ENCODE results near the gene FBXO21. TPM values are rescaled to one million over a fixed set of nuclear protein-coding genes. Genes with fewer than 3 reads are reported as not detected.
A peak's percentile ranks its signal among the peaks of the same experiment; 100 is the strongest.

Gene FBXO21
- total RNA-seq, 1 experiment from 2014 or later: 60.6 TPM

- no peak for DNase-seq (ENCODE audit: low read depth)
Observed at GRCh38 chr12:117166107-117166506, 24.2 kb downstream of the FBXO21 start.

- no peak for DNase-seq (ENCODE audit: low read depth)
Observed at GRCh38 chr12:117165342-117165741, 24.9 kb downstream of the FBXO21 start.

- DNase-seq (ENCODE audit: low read depth): no peak
Observed at GRCh38 chr12:117162633-117163032, 27.6 kb downstream of the FBXO21 start.

GRCh38 chr12:117162167-117162539, 28.1 kb downstream of the FBXO21 start:
- no peak for DNase-seq (ENCODE audit: low read depth)

- no peak for DNase-seq (ENCODE audit: low read depth)
Observed at GRCh38 chr12:117161460-117162166, 28.7 kb downstream of the FBXO21 start.

DNA sequence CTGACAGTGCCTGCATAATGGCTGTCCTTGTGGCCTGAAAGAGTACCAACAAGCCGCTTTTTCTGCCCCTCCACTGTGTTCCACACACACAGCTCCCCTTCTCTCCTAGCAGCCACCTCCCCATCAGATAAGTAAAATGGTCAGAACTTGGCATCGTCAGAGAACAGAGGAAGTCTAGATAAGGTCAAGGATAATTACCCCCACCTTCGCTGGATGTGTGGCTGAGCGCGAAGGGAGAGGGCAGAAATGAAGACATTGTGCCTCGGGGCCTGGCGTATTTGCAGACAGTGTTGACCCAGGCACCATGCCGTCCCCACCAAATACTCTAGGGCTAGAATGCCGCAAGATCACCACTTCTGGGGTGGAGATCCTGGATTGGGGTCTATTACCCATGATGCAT, 30.6 kb downstream of the FBXO21 start:
- no peak for DNase-seq (ENCODE audit: low read depth)

DNA sequence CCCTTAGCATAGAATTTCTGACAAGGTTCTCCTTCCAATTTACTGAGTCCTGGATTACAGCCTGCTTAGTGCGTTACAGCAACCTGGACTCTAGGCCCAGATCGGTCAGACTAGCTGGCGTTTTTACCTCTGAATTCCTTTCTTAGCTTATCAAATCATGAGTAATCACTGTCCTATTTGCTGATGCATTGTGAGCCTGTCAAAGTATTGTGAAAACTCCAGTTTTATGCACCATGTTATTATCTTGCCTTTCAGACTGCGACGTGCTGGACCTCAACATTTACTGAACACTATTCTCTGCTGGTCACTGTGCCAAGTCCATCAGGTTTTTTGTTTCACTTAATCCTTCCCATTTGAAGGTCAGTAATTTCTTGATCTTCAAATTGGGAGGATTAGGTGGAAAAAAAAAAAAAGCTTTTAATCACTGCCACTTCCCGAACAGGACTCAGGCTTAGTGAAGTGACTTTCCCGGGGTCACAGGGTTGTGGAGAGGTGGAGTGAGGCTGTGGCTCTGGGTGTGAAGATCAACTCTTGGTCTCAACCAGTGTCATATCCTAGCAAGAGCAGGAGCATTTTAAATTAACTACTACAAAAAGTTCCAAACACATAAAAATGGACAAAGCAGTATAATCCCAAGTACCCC, 31.2 kb downstream of the FBXO21 start:
- no peak for DNase-seq (ENCODE audit: low read depth)

DNA sequence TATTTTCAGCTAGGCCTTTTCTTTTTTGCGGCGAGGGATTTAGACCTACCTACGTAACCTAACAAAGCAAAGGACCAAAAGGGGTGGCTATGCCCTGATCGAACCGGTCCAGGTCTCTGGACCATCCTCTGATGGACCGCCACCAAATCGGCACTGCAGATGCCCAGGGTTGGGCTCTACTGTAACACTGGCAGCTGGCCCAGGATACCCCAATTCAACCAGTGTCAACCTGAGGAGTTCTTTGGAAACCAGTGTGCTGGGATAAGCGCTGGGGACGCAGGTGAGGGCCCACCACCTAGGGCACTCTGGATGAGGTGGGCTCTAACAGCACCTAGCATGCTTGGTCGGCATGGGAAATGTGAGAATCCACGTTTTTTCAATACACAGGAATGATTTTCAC, 32.2 kb downstream of the FBXO21 start:
- no peak for DNase-seq (ENCODE audit: low read depth)

GRCh38 chr12:117155278-117156060, 34.8 kb downstream of the FBXO21 start:
- peak; percentile 70 for DNase-seq (ENCODE audit: low read depth)

- no peak for DNase-seq (ENCODE audit: low read depth)
Observed at GRCh38 chr12:117152793-117153775, 37.2 kb downstream of the FBXO21 start.

DNA sequence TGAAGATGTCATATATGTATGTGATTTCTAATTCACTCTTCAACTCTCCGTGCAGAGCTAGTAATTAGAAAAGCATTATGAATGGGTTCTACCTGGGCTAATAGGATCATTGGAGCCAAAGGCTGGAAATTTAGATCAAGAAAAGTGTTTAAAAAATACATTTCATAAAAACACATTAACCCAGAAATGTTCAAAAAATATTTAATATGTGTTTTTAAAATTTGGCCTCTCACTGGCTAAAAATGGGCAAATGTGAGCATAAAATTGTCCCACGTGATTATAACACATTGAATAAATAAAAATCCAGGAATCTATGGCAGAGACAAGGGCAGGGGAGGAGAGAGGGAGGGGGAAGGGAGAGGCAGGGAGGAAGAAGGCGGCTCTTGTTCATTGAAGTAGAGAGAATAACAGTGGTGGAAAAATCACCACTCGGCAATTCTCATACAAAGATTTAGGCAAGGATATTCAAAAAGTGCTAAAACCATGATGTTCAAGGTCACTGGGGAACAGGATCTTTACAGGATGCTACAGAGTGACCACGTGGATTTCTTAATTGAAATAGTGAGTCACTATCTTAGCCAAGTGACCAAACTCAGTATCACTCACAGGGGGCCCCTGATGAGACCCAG, 38.8 kb downstream of the FBXO21 start:
- no peak for DNase-seq (ENCODE audit: low read depth)

GRCh38 chr12:117149431-117149830, 40.8 kb downstream of the FBXO21 start:
- no peak for DNase-seq (ENCODE audit: low read depth)

GRCh38 chr12:117148642-117149041, 41.6 kb downstream of the FBXO21 start:
- DNase-seq (ENCODE audit: low read depth): no peak

GRCh38 chr12:117147639-117148038, 42.6 kb downstream of the FBXO21 start:
- no peak for DNase-seq (ENCODE audit: low read depth)

- DNase-seq (ENCODE audit: low read depth): no peak
Observed at GRCh38 chr12:117145597-117146154, 44.6 kb downstream of the FBXO21 start.

DNA sequence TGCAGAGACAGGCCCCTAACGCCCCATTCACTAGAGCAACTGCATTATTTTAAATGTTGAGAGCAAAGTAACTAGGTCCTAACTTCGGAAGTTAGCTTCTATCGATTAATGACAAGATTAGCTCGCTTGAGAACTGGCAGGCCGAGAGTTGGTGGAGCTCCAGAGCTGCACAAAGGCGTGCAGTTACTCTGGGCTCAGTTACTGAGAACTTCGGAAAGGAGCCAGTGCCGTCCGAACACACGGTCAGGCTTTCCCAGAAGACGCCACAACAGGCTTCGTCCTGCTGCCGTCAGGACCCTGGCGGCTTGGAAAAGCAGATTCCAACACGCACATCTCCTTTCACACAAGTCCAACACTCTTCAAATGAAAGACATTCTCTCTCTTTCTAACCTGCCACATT, 45.7 kb downstream of the FBXO21 start:
- DNase-seq (ENCODE audit: low read depth): no peak

DNA sequence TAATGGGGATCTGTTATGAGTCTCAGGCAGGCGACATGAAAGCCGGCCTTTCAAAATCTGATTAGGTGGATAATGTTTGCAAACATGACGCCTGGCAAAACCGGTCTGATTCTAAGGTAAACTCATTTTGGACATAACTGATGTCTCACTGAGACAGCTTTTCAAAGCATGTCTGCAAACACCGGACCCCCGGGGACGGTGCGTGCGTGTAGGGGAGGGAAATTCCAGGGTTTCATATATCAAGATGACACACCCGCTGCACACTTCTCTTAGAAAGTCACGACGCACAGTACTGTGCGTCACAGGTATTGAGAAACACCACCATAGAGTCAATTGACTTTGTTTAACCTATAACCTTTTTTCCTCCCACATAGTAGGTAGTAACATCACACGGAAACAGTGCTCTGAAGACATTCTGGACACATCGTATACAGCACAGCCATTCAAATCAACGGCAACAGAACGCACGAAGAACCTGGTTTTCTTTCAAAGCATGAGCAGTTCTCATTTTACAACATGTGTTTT, 47.2 kb downstream of the FBXO21 start:
- DNase-seq (ENCODE audit: low read depth): no peak

DNA sequence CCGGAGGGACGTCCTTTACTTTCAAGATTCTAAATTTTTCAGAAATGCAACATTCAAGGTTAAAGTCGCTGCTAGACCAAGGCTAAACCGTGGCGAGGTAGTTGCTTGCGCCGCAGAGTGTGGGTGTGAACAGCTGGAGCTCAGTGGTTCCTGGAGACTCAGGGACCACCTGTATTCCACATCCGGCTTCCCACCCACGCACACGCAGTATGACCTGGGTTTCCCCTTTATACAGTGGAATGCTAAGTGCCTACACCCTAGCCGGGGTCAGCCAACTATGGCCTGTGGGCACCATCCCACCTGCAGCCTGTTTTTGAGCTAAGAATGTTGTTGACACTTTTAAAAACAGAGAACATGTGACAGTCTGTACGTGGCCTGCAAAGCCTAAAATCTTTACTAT, 48.2 kb downstream of the FBXO21 start:
- DNase-seq (ENCODE audit: low read depth): no peak

DNA sequence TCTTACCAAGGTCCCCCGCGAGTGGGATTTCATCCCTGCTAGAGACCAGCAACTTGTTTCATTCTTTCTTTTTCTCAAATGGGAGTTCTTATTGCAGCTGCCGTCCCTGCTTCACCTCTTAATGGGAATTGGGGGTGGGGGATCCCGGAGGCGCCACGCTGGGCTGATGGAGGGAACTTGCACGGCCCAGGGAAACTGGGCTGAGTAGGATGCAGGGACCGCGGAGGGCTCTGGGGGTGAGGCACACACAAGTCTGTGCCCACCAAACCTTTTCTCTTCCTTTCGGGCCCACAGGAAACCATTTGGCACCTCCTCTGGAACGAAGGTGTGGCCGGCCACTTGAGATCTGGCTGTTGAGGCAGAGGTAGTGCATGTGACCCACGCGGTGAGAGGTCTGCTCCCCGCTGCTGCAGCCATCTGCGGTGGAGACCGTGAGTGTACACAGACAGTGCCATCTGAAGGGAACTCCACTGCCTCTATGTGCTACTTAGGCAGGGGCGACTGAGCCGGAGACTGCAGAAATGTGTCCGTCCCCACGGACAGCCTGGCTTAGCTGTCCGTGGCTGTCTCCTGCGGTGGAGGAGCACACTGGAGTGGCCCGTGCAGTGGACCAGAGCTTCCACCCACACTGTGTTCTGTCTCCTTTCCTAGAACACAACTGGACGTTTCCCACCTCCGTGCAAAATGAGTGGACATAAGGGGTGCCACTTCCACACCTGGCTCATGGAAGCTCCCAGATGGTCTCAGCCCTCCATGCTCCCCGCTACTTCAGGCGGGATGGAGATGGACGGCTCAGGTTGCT, 49.0 kb downstream of the FBXO21 start:
- no peak for DNase-seq (ENCODE audit: low read depth)

All from HT1080 (cell line).